T-helper 1 cell treated with Interleukin-12 subunit alpha and Interleukin-12 subunit beta and Interleukin-4 antibody, amounts not matched to agents 30 μg/mL and 1 μg/mL, for 36 hours (primary cell): Measurements from ENCODE around the gene SLC25A44.
A peak's percentile ranks its signal among the peaks of the same experiment; 100 is the strongest.

Experiments used
- H3K27ac Mint-ChIP-seq: one replicate; pipeline ENCODE4 v1.8.0; 2021; ENCODE audit warnings: mild to moderate bottlenecking, mixed read lengths
- H3K27me3 Mint-ChIP-seq: one replicate; pipeline ENCODE4 v1.8.0; 2021; ENCODE audit warnings: low read depth, mixed read lengths
- H3K36me3 Mint-ChIP-seq: one replicate; pipeline ENCODE4 v1.8.0; 2021; ENCODE audit warnings: low read depth, mixed read lengths
- H3K4me1 Mint-ChIP-seq: one replicate; pipeline ENCODE4 v1.8.0; 2021; ENCODE audit warnings: low read depth, mixed read lengths
- H3K4me3 Mint-ChIP-seq: one replicate; pipeline ENCODE4 v1.8.0; 2021; ENCODE audit warnings: mild to moderate bottlenecking, moderate library complexity, mixed read lengths
- H3K9me3 Mint-ChIP-seq: one replicate; pipeline ENCODE4 v1.8.0; 2021; ENCODE audit warnings: mixed read lengths

The SLC25A44 gene

DNA sequence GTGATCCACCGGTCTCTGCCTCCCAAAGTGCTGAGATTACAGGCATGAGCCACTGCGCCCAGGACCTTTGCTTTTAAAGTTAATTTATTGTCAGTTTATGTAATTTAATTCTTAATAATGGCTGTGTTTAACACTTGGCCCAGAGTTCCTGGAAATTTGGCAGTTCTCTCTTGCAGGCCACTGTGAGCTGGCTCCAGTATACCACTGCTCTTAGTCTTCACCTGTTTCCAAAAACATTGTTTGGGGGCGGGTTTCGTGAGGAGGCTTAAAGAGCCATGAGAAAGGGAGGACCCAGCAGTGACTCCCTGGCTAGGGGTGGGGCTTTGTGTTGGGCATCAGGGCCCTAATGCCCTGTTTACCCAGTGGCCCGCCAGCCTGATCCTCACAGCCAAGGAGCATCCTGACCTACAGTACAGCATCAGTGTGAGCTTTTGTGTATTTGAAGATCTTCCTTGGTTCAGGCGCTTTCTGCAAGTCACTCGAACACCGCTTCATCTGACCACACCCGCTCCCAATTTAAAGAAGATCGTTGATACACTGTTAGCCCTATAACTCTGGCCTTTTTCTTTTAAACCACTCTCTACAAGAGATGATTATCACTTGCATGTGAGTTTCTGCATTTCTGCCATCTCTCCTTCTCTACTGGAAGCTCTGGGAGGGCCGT lies 36.0 kb downstream of the SLC25A44 start:
- Mint-ChIP-seq H3K27ac (no peak overlapping the region), H3K9me3 (no peaks in the 10 kb centered on the region), H3K4me1 (peaks cover 17% of the 10 kb centered on the region), H3K27me3 (no peaks in the 10 kb centered on the region), H3K4me3 (no peak overlapping the region), H3K36me3 (peaks cover 25% of the 10 kb centered on the region)

DNA sequence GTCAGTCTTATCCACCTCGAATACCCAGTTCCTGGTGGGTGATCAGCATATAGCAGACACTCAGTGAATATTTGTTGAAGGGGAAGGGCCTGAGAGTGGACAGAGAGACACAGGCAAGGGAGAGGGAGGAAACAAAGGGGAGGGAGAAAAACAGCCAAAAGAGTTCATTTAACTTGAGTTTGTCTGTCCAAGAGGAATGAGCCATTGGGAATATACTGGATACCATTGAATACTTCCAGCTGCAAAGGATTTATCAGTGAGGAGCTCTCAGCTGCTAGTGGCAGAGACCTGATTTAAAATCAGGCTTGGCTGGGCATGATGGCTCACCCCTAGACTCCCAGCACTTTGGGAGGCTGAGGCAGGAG lies 36.6 kb downstream of the SLC25A44 start:
- H3K27me3 Mint-ChIP-seq = no peaks in the 10 kb centered on the region
- peaks cover 15% of the 10 kb centered on the region for H3K4me1 Mint-ChIP-seq
- no peak overlapping the region for H3K4me3 Mint-ChIP-seq
- no peaks in the 10 kb centered on the region for H3K9me3 Mint-ChIP-seq
- no peak overlapping the region for H3K27ac Mint-ChIP-seq
- peaks cover 23% of the 10 kb centered on the region for H3K36me3 Mint-ChIP-seq

DNA sequence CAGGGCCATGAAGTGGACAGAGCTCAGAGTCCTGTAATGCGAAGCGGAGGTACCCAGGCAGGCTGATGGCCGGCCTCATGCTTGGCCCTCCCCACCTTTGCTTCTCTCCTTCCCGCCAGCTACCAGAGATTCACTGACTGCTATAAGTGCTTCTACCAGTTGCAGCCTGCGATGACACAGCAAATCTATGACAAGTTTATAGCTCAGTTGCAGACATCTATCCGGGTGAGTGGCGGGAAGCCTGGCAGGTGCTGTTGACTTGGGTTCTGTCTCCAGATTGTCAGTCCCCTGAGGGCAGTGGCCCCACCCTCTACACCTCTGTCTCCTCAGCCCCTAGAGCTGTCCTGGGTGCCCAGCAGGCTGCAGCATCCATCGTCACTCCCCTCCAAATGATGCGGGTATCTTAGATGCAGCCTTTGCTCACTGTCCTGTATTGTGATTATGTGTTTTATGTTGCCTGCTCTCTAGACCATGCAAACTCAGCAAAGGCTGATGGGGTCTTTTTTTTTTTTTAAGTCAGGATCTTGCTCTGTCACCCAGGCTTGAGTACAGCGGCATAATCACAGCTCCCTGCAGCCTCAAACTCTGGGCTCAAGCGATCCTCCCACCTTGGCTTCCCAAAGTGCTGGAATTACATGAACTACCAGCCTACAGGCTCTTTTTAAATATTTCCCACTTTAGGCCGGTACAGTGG lies 38.4 kb downstream of the SLC25A44 start:
- Mint-ChIP-seq H3K4me3 (no peak overlapping the region), H3K27ac (no peak overlapping the region), H3K9me3 (no peaks in the 10 kb centered on the region), H3K27me3 (no peaks in the 10 kb centered on the region), H3K36me3 (peaks cover 28% of the 10 kb centered on the region), H3K4me1 (peaks cover 9% of the 10 kb centered on the region)

DNA sequence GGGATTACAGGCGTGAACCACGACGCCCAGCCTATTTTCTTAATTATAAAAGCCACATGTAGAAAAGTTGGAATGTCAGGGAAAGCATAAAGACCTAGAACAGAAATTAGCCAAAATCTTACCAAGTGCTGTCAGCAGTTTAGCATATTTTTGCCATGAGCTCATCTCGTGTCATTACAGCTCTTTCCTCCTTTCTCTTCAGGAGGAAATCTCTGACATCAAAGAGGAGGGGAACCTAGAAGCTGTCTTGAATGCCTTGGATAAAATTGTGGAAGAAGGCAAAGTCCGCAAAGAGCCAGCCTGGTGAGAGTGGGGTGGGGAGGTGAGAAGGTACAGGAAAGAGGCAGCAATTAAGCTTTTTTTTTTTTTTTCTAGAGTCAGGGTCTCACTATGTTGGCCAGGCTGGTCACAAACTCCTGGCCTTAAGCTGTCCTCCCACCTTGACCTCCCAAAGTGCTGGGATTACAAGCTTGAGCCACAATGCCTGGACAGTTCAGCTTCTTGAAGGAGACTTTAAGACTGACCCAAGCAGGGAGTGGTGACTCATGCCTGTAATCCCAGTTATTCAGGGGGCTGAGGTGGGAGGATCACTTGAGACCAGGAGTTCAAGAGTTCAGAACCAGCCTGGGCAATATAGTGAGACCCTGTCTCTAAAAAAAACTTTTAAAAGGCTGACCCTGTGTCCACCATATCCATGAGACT lies 39.7 kb downstream of the SLC25A44 start:
- Mint-ChIP-seq H3K4me3 (no peak overlapping the region), H3K4me1 (peaks cover 4% of the 10 kb centered on the region), H3K27ac (peak overlapping the region; percentile 62), H3K36me3 (peaks cover 29% of the 10 kb centered on the region), H3K27me3 (no peaks in the 10 kb centered on the region), H3K9me3 (no peaks in the 10 kb centered on the region)

DNA sequence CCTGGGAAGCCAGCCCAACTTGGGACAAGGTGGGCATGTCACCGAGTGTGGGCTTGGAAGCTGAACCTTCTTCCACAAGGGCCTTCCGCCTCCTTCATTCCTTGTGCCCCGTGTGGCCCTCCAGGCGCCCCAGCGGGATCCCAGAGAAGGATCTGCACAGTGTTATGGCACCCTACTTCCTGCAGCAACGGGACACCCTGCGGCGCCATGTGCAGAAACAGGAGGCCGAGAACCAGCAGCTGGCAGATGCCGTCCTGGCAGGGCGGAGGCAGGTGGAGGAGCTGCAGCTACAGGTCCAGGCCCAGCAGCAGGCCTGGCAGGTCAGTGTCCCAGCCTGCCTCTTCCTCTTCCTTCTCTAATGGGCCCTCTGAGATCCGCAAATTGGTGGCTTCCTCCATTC lies 42.3 kb downstream of the SLC25A44 start:
- no peaks in the 10 kb centered on the region for H3K9me3 Mint-ChIP-seq
- H3K4me3 Mint-ChIP-seq = no peak overlapping the region
- peaks cover 34% of the 10 kb centered on the region for H3K36me3 Mint-ChIP-seq
- peaks cover 5% of the 10 kb centered on the region for H3K4me1 Mint-ChIP-seq
- H3K27me3 Mint-ChIP-seq = no peaks in the 10 kb centered on the region
- H3K27ac Mint-ChIP-seq = no peak overlapping the region

DNA sequence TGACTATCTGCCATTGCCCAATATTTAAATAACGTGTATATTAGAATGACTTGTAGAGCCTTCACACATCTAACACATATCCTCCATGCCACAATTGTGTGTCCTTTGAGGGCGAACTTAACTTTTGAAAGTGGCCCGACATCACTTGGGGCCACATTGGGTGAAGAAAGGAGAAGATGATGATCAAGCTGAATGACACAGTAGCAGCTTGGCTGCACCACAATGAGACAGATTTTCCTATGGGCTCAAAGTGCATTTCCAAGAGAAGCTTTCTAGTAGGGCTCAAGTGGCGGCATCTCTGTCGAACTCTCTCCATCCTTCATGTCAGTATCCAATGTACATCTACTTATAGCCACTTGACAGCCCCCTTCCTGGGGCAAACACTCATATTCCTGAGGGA lies 44.3 kb downstream of the SLC25A44 start:
- no peak overlapping the region for H3K4me3 Mint-ChIP-seq
- peaks cover 5% of the 10 kb centered on the region for H3K4me1 Mint-ChIP-seq
- H3K36me3 Mint-ChIP-seq = peaks cover 35% of the 10 kb centered on the region
- no peak overlapping the region for H3K27ac Mint-ChIP-seq
- H3K27me3 Mint-ChIP-seq = no peaks in the 10 kb centered on the region
- no peaks in the 10 kb centered on the region for H3K9me3 Mint-ChIP-seq

DNA sequence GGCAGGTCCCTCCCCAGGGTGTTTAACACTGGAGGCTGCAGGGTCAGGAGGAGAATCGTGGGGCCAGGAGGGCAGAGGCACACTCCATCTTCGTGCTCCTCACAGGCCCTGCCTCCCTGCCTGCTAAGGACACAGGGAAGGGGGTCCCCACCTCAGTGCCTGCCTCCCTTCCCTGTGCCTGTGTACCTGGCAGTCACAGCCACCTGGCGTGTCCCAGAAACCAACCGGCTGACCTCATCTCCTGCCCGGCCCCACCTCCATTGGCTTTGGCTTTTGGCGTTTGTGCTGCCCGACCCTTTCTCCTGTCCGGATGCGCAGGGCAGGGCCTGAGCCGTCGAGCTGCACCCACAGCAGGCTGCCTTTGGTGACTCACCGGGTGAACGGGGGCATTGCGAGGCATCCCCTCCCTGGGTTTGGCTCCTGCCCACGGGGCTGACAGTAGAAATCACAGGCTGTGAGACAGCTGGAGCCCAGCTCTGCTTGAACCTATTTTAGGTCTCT lies 47.5 kb downstream of the SLC25A44 start:
- H3K9me3 Mint-ChIP-seq = no peaks in the 10 kb centered on the region
- no peak overlapping the region for H3K4me3 Mint-ChIP-seq
- no peak overlapping the region for H3K27ac Mint-ChIP-seq
- no peaks in the 10 kb centered on the region for H3K27me3 Mint-ChIP-seq
- H3K36me3 Mint-ChIP-seq = peaks cover 25% of the 10 kb centered on the region
- peaks cover 11% of the 10 kb centered on the region for H3K4me1 Mint-ChIP-seq

DNA sequence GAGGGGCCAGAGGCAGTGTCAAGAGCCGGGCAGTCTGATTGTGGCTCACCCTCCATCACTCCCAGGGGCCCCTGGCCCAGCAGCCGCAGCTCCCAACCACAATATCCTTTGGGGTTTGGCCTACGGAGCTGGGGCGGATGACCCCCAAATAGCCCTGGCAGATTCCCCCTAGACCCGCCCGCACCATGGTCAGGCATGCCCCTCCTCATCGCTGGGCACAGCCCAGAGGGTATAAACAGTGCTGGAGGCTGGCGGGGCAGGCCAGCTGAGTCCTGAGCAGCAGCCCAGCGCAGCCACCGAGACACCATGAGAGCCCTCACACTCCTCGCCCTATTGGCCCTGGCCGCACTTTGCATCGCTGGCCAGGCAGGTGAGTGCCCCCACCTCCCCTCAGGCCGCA lies 48.0 kb downstream of the SLC25A44 start, which contains the start of gene BGLAP:
TSS of gene BGLAP (plus strand) at position 259 of the 400 bp plus-strand sequence. CDS start at position 307, 48 bp downstream.
- no peak within 1 kb of the TSS for H3K27ac Mint-ChIP-seq
- no peak within 1 kb of the TSS for H3K4me3 Mint-ChIP-seq
- H3K4me1 Mint-ChIP-seq = peaks cover 11% of the 10 kb centered on the region
- no peaks in the 10 kb centered on the region for H3K27me3 Mint-ChIP-seq
- H3K9me3 Mint-ChIP-seq = no peaks in the 10 kb centered on the region
- H3K36me3 Mint-ChIP-seq = peaks cover 21% of the 10 kb centered on the region

DNA sequence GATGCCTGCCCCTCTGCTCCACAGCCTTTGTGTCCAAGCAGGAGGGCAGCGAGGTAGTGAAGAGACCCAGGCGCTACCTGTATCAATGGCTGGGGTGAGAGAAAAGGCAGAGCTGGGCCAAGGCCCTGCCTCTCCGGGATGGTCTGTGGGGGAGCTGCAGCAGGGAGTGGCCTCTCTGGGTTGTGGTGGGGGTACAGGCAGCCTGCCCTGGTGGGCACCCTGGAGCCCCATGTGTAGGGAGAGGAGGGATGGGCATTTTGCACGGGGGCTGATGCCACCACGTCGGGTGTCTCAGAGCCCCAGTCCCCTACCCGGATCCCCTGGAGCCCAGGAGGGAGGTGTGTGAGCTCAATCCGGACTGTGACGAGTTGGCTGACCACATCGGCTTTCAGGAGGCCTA lies 48.8 kb downstream of the SLC25A44 start:
- H3K4me1 Mint-ChIP-seq = peaks cover 11% of the 10 kb centered on the region
- H3K27ac Mint-ChIP-seq = no peak overlapping the region
- H3K36me3 Mint-ChIP-seq = peaks cover 18% of the 10 kb centered on the region
- no peaks in the 10 kb centered on the region for H3K27me3 Mint-ChIP-seq
- H3K4me3 Mint-ChIP-seq = no peak overlapping the region
- H3K9me3 Mint-ChIP-seq = no peaks in the 10 kb centered on the region

DNA sequence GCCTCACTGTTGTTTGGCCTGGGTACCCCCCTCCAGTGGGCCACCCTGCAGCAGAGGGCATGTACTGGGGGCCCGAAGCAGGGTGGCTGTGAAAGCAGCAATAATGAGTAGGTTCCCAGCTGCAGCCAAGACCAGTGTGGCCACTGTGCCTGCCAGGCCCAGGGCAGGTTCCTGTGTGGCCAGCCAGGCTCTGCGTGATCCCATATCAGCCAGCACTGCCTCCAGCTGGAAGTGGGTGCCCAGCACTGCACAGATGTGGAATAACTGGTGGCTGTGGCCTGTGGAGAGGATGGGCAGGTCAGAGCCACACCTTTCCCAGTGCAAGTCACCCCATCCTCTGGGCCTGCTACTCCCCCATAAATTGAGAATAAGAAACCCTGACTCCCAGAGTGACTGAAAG lies 50.2 kb downstream of the SLC25A44 start:
- Mint-ChIP-seq H3K4me1 (peaks cover 11% of the 10 kb centered on the region), H3K27me3 (no peaks in the 10 kb centered on the region), H3K9me3 (no peaks in the 10 kb centered on the region), H3K4me3 (no peak overlapping the region), H3K27ac (no peak overlapping the region), H3K36me3 (peaks cover 7% of the 10 kb centered on the region)

DNA sequence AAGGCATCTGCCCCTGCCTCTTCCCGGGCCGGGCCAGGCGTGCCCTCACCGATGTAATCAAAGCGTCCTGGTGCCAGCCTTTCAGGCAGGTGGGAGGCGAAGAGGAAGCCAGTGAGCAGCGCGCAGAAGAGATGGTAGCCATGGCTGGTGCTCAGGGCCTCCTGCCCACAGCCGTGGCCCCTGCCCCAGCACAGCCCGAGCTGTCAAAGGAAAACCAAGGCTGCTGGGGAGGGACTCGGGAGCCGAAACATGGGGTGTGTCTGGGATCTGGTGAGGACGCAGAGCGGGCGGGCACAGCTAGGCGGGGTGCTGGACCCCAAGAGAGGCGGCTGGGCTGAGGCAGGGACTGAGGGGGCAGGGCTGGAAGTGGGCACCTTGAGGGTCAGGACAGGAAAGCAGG lies 50.8 kb downstream of the SLC25A44 start:
- Mint-ChIP-seq H3K27ac (no peak overlapping the region), H3K4me1 (peaks cover 11% of the 10 kb centered on the region), H3K4me3 (peak overlapping the region; percentile 72), H3K36me3 (peaks cover 7% of the 10 kb centered on the region), H3K9me3 (no peaks in the 10 kb centered on the region), H3K27me3 (no peaks in the 10 kb centered on the region)

DNA sequence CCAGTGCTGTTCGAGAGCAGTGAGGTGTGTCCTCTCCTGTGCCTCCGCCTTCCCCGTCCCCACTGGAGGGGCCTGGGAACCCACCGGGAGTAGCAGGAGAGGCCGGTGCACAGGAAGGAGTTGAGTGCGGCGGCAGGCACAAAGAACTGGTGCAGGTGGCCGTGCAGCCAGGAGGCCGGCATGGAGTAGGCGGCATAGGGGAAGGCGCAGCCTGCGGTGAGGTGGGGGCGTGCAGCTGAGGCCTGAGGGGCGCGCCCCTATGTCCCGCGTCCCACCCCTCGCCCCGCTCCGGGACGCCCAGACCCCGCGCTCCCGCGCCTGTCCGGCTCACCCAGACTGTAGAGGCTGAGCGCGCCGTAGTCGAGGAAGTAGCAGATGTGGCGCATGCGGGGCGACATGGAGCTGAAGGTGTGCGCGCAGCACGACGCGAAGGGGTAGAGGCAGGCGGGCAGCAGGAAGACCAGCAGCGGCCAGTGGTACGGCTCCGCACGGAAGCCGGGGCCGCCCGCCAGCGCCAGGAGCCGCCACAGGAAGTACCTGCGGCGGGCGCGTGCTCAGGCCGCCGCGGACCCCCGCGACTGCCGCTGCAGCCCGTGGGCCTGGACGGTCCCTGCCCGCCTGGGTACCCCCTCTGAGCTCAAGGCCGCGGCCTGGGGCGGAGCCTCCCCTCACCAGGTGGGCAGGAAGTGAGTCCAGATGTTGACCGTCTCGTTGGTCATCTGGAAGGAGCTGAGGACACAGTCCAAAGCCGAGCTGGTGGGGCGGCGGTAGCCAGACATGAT lies 51.7 kb downstream of the SLC25A44 start:
- peak overlapping the region; percentile 82 for H3K27ac Mint-ChIP-seq
- H3K36me3 Mint-ChIP-seq = peaks cover 6% of the 10 kb centered on the region
- peak overlapping the region; percentile 72 for H3K4me3 Mint-ChIP-seq
- no peaks in the 10 kb centered on the region for H3K9me3 Mint-ChIP-seq
- peaks cover 8% of the 10 kb centered on the region for H3K4me1 Mint-ChIP-seq
- no peaks in the 10 kb centered on the region for H3K27me3 Mint-ChIP-seq

DNA sequence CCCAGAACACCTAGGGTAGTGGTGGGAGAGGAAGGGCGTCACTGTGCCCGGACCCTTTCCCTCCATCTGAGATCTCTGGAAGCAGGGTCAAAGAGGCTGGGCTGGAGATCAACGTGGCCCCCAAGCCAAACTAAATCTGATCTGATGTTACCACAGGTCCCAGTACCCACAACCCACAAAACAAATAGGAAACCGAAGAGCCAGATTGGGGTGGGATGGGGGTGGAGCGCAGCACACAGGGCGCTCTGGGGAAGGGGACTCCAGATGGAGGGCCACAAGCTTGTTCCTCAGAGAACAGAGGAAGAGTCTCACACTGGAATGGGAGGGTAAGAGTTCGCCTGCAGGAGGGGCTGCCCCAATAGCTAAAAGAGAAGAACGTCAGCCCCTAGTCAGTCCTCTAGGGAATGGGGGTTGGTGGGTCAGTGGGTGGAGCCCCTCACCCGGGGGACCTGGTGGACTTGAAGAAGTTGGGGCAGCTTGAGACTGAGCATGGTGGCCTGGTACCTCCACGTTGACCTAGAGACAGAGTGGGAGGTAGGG lies 52.4 kb downstream of the SLC25A44 start:
- no peak overlapping the region for H3K27ac Mint-ChIP-seq

More for the DNA sequence above, 52.4 kb downstream of the SLC25A44 start:
- no peak overlapping the region for H3K4me3 Mint-ChIP-seq
- peaks cover 8% of the 10 kb centered on the region for H3K4me1 Mint-ChIP-seq
- no peaks in the 10 kb centered on the region for H3K9me3 Mint-ChIP-seq
- no peaks in the 10 kb centered on the region for H3K27me3 Mint-ChIP-seq
- H3K36me3 Mint-ChIP-seq = peaks cover 3% of the 10 kb centered on the region
